Measurements from ENCODE around the gene PANX3. TPM values are rescaled to one million over a fixed set of nuclear protein-coding genes. Genes with fewer than 3 reads are reported as not detected.
A peak's percentile ranks its signal among the peaks of the same experiment; 100 is the strongest.

The PANX3 gene
- total and polyA plus RNA-seq, 4 donors, result not detected

GRCh38 chr11:124623861-124624525 is 12.8 kb downstream of the PANX3 start:
- no peak for DNase-seq
- 59 to 62% methylated on average over 4 of the region's 4 CpGs for WGBS, 2 donors

DNA sequence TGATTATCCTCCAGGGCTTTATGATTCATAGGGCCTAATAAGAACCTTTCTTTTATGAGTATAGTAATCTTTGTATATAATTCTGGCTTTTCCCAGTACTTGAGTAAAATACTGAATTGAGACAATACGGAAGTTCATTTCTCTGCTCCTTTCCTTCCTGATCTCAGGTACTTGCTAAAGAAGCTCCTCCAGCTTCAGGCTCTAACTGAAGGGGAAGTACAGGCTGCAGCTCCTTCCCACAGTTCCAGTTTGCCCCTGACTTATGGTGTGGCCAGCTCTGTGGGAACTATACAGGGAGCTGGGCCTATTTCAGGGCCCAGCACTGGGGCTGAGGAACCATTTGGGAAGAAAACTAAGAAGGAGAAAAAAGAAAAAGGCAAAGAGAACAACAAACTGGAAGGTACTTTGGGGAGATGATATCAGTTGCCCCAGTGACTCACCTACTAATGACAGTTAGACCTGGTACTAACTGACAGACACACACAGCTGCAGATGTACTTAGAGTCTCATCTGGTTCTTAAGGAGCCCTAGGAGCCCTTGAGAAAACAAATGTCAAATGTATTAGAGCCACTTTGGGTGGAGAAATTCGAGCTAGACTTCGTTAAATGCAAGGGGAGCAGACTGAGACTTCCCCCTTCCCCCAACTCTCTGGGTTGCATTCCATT is 14.4 kb downstream of the PANX3 start:
- WGBS, 2 donors, result 78 to 92% methylated on average over 3 of the region's 3 CpGs
- no peaks in the 10 kb centered on the region for H3K27me3 ChIP-seq (ENCODE audit: control insufficient read depth in 3 of 3, insufficient read depth in 3 of 3, low read length in 2 of 3)
- H3K4me1 ChIP-seq (ENCODE audit: control insufficient read depth in 5 of 5, insufficient read depth in 5 of 5, low read length in 5 of 5), result peaks cover 0 to 10% (median 4%) of the 10 kb centered on the region in 5 donors
- no peak for DNase-seq
- H3K4me3 ChIP-seq, result no peak overlapping the region
- H3K9me3 ChIP-seq (ENCODE audit: control insufficient read depth in 4 of 4, insufficient read depth in 3 of 4, low read length in 3 of 4), result no peaks in the 10 kb centered on the region
- no peak overlapping the region for H3K9ac ChIP-seq (ENCODE audit: insufficient read depth in 1 of 2, low read length in 2 of 2)
- no peak overlapping the region for H3K27ac ChIP-seq (ENCODE audit: low read depth in 1 of 2, low read length in 1 of 2)
- no peak for ATAC-seq (ENCODE audit: insufficient read depth, low FRiP score)
- no peak for TF ChIP-seq CTCF (IDR thresholded peaks at IDR 0.05; ENCODE audit: control extremely low read depth, extremely low read depth)
- peaks cover 15 to 30% (median 23%) of the 10 kb centered on the region in 4 donors for H3K36me3 ChIP-seq (ENCODE audit: control insufficient read depth in 4 of 4, insufficient read depth in 4 of 4, low read length in 4 of 4)

More at GRCh38 chr11:124623861-124624525, 12.8 kb downstream of the PANX3 start:
- Histone ChIP-seq H3K4me1 (ENCODE audit: control insufficient read depth in 5 of 5, insufficient read depth in 5 of 5, low read length in 5 of 5) (peaks cover 0 to 10% (median 4%) of the 10 kb centered on the region in 5 donors), H3K27me3 (ENCODE audit: control insufficient read depth in 3 of 3, insufficient read depth in 3 of 3, low read length in 2 of 3) (peaks cover 0 to 8% (median 2%) of the 10 kb centered on the region in 3 donors), H3K36me3 (ENCODE audit: control insufficient read depth in 4 of 4, insufficient read depth in 4 of 4, low read length in 4 of 4) (peaks cover 10 to 23% (median 20%) of the 10 kb centered on the region in 4 donors), H3K4me3 (no peak overlapping the region), H3K9me3 (ENCODE audit: control insufficient read depth in 4 of 4, insufficient read depth in 3 of 4, low read length in 3 of 4) (no peaks in the 10 kb centered on the region), H3K9ac (ENCODE audit: insufficient read depth in 1 of 2, low read length in 2 of 2) (peak overlapping the region; percentile 63 to 92), H3K27ac (ENCODE audit: low read depth in 1 of 2, low read length in 1 of 2) (no peak overlapping the region)
- no peak for ATAC-seq (ENCODE audit: insufficient read depth, low FRiP score)
- TF ChIP-seq CTCF (IDR thresholded peaks at IDR 0.05; ENCODE audit: control extremely low read depth, extremely low read depth), result no peak

- Histone ChIP-seq H3K36me3 (ENCODE audit: control insufficient read depth in 4 of 4, insufficient read depth in 4 of 4, low read length in 4 of 4) (peaks cover 28 to 46% (median 38%) of the 10 kb centered on the region in 4 donors), H3K4me3 (no peak overlapping the region), H3K9ac (ENCODE audit: insufficient read depth in 1 of 2, low read length in 2 of 2) (no peak overlapping the region), H3K27me3 (ENCODE audit: control insufficient read depth in 3 of 3, insufficient read depth in 3 of 3, low read length in 2 of 3) (no peaks in the 10 kb centered on the region), H3K9me3 (ENCODE audit: control insufficient read depth in 4 of 4, insufficient read depth in 3 of 4, low read length in 3 of 4) (no peaks in the 10 kb centered on the region), H3K4me1 (ENCODE audit: control insufficient read depth in 5 of 5, insufficient read depth in 5 of 5, low read length in 5 of 5) (peaks cover 0 to 10% (median 4%) of the 10 kb centered on the region in 5 donors), H3K27ac (ENCODE audit: low read depth in 1 of 2, low read length in 1 of 2) (no peak overlapping the region)
- DNase-seq, result no peak
- WGBS, 2 donors, result 56 to 80% methylated on average over 5 of the region's 5 CpGs
- no peak for ATAC-seq (ENCODE audit: insufficient read depth, low FRiP score)
- no peak for TF ChIP-seq CTCF (IDR thresholded peaks at IDR 0.05; ENCODE audit: control extremely low read depth, extremely low read depth)
Observed at GRCh38 chr11:124627546-124627945, 16.3 kb downstream of the PANX3 start.
